OCI-LY1 (cell line): Measurements from ENCODE around the gene ADH1B.

ENCODE experiments used
- H2AFZ ChIP-seq: fragments of 200-600 bp; sonication (generic), shearing (Covaris generic); 2 replicates; pipeline ENCODE4 v1.6.0; 2014; ENCODE audit warnings: antibody characterized with exemption, mild to moderate bottlenecking, low read length
- H3F3A ChIP-seq: fragments of 200-600 bp; sonication (generic), shearing (Covaris generic); 2 replicates; pipeline ENCODE4 v1.6.0; 2014; ENCODE audit warnings: mild to moderate bottlenecking, antibody characterized with exemption, low read length, moderate library complexity; ENCODE audit not compliant: insufficient read depth
- H3K27ac ChIP-seq: fragments of 200-600 bp; sonication (generic); 2 replicates; pipeline ENCODE4 v1.5.1; 2014; ENCODE audit warnings: low read length, mixed run types, mild to moderate bottlenecking, low read depth; ENCODE audit not compliant: poor library complexity, severe bottlenecking
- H3K27me3 ChIP-seq: fragments of 200-600 bp; sonication (generic); 2 replicates; pipeline ENCODE4 v1.6.0; 2014; ENCODE audit warnings: antibody characterized with exemption, mild to moderate bottlenecking, low read length, moderate library complexity; ENCODE audit not compliant: insufficient read depth
- H3K36me3 ChIP-seq: fragments of 200-600 bp; sonication (generic); 2 replicates; pipeline ENCODE4 v1.6.1; 2014; ENCODE audit warnings: mild to moderate bottlenecking, antibody characterized with exemption, low read length, moderate library complexity, mixed read lengths; ENCODE audit not compliant: insufficient read depth
- H3K4me1 ChIP-seq: fragments of 200-600 bp; sonication (generic); 2 replicates; pipeline ENCODE4 v1.5.1; 2014; ENCODE audit warnings: mild to moderate bottlenecking, low read length, moderate library complexity; ENCODE audit not compliant: insufficient read depth, severe bottlenecking
- H3K4me2 ChIP-seq: fragments of 200-600 bp; sonication (generic), shearing (Covaris generic); 2 replicates; pipeline ENCODE4 v1.6.1; 2014; ENCODE audit warnings: low read length
- H3K4me3 ChIP-seq: fragments of 200-600 bp; sonication (generic); 2 replicates; pipeline ENCODE4 v1.5.1; 2014; ENCODE audit warnings: low read length, low read depth, mild to moderate bottlenecking, mixed read lengths; ENCODE audit not compliant: poor library complexity, severe bottlenecking
- H3K79me2 ChIP-seq: fragments of 200-600 bp; shearing (Covaris generic); 2 replicates; pipeline ENCODE4 v1.6.1; 2016; ENCODE audit warnings: mixed run types, low read length, mixed read lengths; ENCODE audit not compliant: insufficient read depth
- H3K9ac ChIP-seq: fragments of 200-600 bp; sonication (generic), shearing (Covaris generic); 2 replicates; pipeline ENCODE4 v1.6.1; 2014; ENCODE audit warnings: mild to moderate bottlenecking, low read length, mixed read lengths
- H3K9me2 ChIP-seq: fragments of 200-600 bp; sonication (generic), shearing (Covaris generic); 2 replicates; pipeline ENCODE4 v1.6.1; 2014; ENCODE audit warnings: low read depth, mild to moderate bottlenecking, low read length, mixed read lengths
- H3K9me3 ChIP-seq: fragments of 200-600 bp; shearing (Covaris generic); 2 replicates; pipeline ENCODE4 v1.6.1; 2014; ENCODE audit warnings: low read length, mixed read lengths
- H4K20me1 ChIP-seq: fragments of 200-600 bp; sonication (generic), shearing (Covaris generic); 2 replicates; pipeline ENCODE4 v1.6.0; 2016; ENCODE audit warnings: mild to moderate bottlenecking, low read length; ENCODE audit not compliant: insufficient read depth
- CTCF ChIP-seq: fragments of 200-600 bp; sonication (generic), shearing (Covaris generic); IDR thresholded peaks from 2 replicates; pipeline ENCODE4 v1.5.1; 2017; ENCODE audit warnings: mild to moderate bottlenecking, antibody characterized with exemption, low read length, moderate library complexity, mixed read lengths
- EZH2 ChIP-seq: fragments of 200-600 bp; sonication (generic), shearing (Covaris generic); IDR thresholded peaks from 2 replicates; pipeline ENCODE4 v1.8.0; 2017; ENCODE audit warnings: borderline replicate concordance, mixed run types, mild to moderate bottlenecking, antibody characterized with exemption, low read length, moderate library complexity, mixed read lengths

ADH1B gene

GRCh38 chr4:99282731-99283130 lies 38.5 kb downstream of the ADH1B start:
- H4K20me1 ChIP-seq, result no peaks in the 10 kb centered on the region
- H3K4me3 ChIP-seq, result no peak overlapping the region
- no peak overlapping the region for H3K9ac ChIP-seq
- no peaks in the 10 kb centered on the region for H3K9me3 ChIP-seq
- no peaks in the 10 kb centered on the region for H3K79me2 ChIP-seq
- no peak overlapping the region for H2AFZ ChIP-seq
- no peak overlapping the region for H3K27ac ChIP-seq
- H3K9me2 ChIP-seq, result no peaks in the 10 kb centered on the region
- H3K27me3 ChIP-seq, result no peaks in the 10 kb centered on the region
- no peaks in the 10 kb centered on the region for H3K36me3 ChIP-seq
- H3K4me2 ChIP-seq, result no peak overlapping the region
- H3F3A ChIP-seq, result no peaks in the 10 kb centered on the region
- H3K4me1 ChIP-seq, result no peaks in the 10 kb centered on the region
- TF ChIP-seq CTCF (no peak), EZH2 (no peak)

GRCh38 chr4:99281261-99281660 lies 39.9 kb downstream of the ADH1B start:
- H3K4me1 ChIP-seq, result no peaks in the 10 kb centered on the region
- H4K20me1 ChIP-seq, result no peaks in the 10 kb centered on the region
- H3K9ac ChIP-seq, result no peak overlapping the region
- H3K27me3 ChIP-seq, result no peaks in the 10 kb centered on the region
- H3K36me3 ChIP-seq, result no peaks in the 10 kb centered on the region
- H3K9me3 ChIP-seq, result no peaks in the 10 kb centered on the region
- H3K9me2 ChIP-seq, result no peaks in the 10 kb centered on the region
- TF ChIP-seq EZH2, result no peak
- no peak for TF ChIP-seq CTCF
- H3K4me2 ChIP-seq, result no peak overlapping the region
- H3K27ac ChIP-seq, result no peak overlapping the region
- no peak overlapping the region for H2AFZ ChIP-seq
- no peaks in the 10 kb centered on the region for H3K79me2 ChIP-seq
- H3F3A ChIP-seq, result no peaks in the 10 kb centered on the region
- no peak overlapping the region for H3K4me3 ChIP-seq

GRCh38 chr4:99276417-99276816 lies 44.8 kb downstream of the ADH1B start:
- TF ChIP-seq CTCF (no peak), EZH2 (no peak)
- Histone ChIP-seq H3K27me3 (no peaks in the 10 kb centered on the region), H3K9me3 (no peaks in the 10 kb centered on the region), H2AFZ (no peak overlapping the region), H3F3A (no peaks in the 10 kb centered on the region), H3K4me2 (no peak overlapping the region), H3K4me3 (no peak overlapping the region), H3K4me1 (no peaks in the 10 kb centered on the region), H4K20me1 (no peaks in the 10 kb centered on the region), H3K9me2 (no peaks in the 10 kb centered on the region), H3K36me3 (no peaks in the 10 kb centered on the region), H3K79me2 (no peaks in the 10 kb centered on the region), H3K9ac (no peak overlapping the region), H3K27ac (no peak overlapping the region)
